GM06990 (cell line): Measurements from ENCODE around the gene SMIM32.

Source experiments
- DNase-seq: peaks from one replicate; pipeline ENCODE4 v3.0.0-alpha.2; 2011; ENCODE audit not compliant: insufficient read length; ENCODE audit errors: extremely low read depth
- H3K27me3 ChIP-seq: replicated peaks from 2 replicates; pipeline ENCODE4 v1.6.0; 2011; ENCODE audit warnings: low read length; ENCODE audit not compliant: control insufficient read depth, insufficient read depth
- H3K36me3 ChIP-seq: 2 replicates; pipeline ENCODE4 v1.5.1; 2011; ENCODE audit warnings: low read length; ENCODE audit not compliant: control insufficient read depth, insufficient read depth
- H3K4me3 ChIP-seq: replicated peaks from 2 replicates; pipeline ENCODE4 v1.5.1; 2011; ENCODE audit warnings: low read depth, mild to moderate bottlenecking, control low read depth, low read length
- TF ChIP-seq, protein P1 (sequence below): IDR thresholded peaks from 2 replicates; pipeline ENCODE4 v1.5.1; 2011; ENCODE audit warnings: low read length, control low read depth, mild to moderate bottlenecking, inconsistent platforms; ENCODE audit not compliant: insufficient read depth, poor library complexity, severe bottlenecking

SMIM32 gene

DNA sequence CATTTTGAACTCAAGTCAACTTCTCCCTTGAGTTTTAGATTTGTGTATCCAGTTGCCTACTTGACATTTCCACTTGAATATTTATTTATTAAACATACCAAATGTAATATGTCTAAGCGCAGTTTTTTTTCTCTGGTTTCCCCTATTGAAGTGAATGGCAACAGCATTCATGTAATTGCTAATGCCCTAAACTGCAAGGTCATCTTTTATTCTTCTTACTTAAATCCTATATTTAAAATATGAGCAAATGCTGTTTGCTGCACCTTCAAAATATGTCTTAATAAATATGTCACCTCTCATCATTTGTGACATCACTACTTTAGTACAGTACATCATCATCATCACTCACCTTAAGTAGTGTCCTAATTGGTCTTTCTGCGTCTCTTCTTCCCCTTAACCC, 37.9 kb downstream of the SMIM32 start:
- Histone ChIP-seq H3K4me3 (no peak overlapping the region), H3K36me3 (peaks cover 2% of the 10 kb centered on the region; the same call in 1 of the 2 replicates), H3K27me3 (no peaks in the 10 kb centered on the region)
- no peak for DNase-seq
- TF ChIP-seq, protein P1, sequence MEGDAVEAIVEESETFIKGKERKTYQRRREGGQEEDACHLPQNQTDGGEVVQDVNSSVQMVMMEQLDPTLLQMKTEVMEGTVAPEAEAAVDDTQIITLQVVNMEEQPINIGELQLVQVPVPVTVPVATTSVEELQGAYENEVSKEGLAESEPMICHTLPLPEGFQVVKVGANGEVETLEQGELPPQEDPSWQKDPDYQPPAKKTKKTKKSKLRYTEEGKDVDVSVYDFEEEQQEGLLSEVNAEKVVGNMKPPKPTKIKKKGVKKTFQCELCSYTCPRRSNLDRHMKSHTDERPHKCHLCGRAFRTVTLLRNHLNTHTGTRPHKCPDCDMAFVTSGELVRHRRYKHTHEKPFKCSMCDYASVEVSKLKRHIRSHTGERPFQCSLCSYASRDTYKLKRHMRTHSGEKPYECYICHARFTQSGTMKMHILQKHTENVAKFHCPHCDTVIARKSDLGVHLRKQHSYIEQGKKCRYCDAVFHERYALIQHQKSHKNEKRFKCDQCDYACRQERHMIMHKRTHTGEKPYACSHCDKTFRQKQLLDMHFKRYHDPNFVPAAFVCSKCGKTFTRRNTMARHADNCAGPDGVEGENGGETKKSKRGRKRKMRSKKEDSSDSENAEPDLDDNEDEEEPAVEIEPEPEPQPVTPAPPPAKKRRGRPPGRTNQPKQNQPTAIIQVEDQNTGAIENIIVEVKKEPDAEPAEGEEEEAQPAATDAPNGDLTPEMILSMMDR = no peak

DNA sequence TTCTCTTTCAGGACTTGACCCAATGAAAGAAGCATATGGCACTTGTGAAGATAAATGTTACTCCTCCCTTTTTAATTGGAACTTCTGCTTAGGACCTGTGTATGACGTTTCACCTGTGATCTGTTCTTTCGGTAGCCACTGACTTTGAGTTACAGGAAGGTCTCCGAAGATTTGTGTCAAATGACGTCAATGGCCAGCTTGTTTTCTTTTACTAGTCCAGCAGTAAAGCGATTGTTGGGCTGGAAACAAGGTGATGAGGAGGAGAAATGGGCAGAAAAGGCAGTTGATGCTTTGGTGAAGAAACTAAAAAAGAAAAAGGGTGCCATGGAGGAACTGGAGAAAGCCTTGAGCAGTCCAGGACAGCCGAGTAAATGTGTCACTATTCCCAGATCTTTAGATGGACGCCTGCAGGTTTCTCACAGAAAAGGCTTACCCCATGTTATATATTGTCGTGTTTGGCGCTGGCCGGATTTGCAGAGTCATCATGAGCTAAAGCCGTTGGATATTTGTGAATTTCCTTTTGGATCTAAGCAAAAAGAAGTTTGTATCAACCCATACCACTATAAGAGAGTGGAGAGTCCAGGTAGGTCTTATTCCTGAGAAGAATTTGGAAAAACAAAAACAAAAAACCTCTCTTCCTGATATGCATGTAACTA, 39.3 kb downstream of the SMIM32 start:
- TF ChIP-seq, protein P1 = no peak
- no peak for DNase-seq
- Histone ChIP-seq H3K27me3 (no peaks in the 10 kb centered on the region), H3K4me3 (no peak overlapping the region), H3K36me3 (peaks cover 2% of the 10 kb centered on the region; the same call in 1 of the 2 replicates)

DNA sequence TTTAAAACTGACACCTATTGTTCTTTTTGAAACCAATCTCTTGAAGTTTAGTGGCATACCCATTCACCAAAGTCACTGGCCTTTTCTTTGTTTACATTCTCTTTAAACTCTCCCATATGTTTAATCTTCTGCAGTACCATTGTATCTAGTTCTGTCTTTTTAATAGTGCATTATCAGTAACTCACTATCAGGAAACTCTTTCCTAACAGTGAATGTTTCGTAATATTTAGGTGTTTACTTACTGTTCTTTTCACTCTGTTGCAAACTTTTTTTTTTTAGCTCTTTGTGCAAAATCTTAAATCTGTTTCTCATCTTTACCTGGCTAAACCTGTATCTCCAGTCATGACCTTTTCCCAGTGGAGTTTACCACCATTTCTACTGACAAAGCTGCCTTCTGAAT, 43.1 kb downstream of the SMIM32 start:
- peaks cover 2% of the 10 kb centered on the region; the same call in 1 of the 2 replicates for H3K36me3 ChIP-seq

GRCh38 chr5:136147632-136148031, 45.3 kb downstream of the SMIM32 start:
- DNase-seq = no peak
- TF ChIP-seq, protein P1 = no peak
- Histone ChIP-seq H3K36me3 (no peaks in the 10 kb centered on the region), H3K4me3 (no peak overlapping the region), H3K27me3 (no peaks in the 10 kb centered on the region)

More for the DNA sequence above, 43.1 kb downstream of the SMIM32 start:
- no peak overlapping the region for H3K4me3 ChIP-seq
- TF ChIP-seq, protein P1 = no peak
- no peaks in the 10 kb centered on the region for H3K27me3 ChIP-seq
- DNase-seq = no peak

DNA sequence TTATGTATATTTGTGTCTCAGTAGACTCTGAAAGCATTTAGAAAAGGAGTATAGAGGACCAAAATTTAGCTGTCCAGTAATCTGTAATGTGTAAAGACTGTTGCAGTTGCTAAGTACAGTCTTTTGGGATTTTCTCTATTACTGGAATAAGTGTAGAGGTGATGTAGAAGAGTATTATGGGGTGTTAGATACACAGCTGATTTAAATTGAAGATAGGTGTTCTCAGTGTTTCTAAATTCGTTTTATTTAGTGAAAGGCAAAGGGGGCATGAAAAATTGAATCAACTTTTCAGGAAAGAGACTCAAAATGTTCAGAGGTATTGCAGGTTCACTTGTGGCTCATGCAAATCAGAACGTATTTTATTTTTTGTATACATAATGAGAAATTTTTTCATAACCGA, 46.8 kb downstream of the SMIM32 start:
- H3K36me3 ChIP-seq = no peaks in the 10 kb centered on the region
- H3K4me3 ChIP-seq = no peak overlapping the region
- H3K27me3 ChIP-seq = no peaks in the 10 kb centered on the region
- no peak for DNase-seq
- TF ChIP-seq, protein P1 = no peak

DNA sequence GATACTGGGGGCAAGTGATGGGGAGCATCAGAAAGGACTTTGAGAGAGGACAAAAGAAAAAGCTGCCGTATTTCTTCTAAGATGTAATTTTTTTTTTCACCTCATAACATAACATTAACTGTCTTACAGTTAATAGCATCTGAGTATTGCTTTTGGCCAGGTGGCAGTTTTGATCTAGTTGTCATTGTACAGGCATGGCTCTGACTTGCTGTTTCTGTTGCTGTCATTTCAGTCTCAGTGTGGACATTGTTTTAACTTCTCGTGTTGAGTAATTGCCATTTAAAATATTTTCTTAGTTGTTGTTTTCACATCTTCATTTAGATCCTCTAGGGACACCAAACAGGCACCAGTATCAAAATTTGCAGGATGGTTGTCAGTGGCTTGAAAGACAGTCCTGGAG, 47.9 kb downstream of the SMIM32 start:
- Histone ChIP-seq H3K36me3 (no peaks in the 10 kb centered on the region), H3K27me3 (no peaks in the 10 kb centered on the region), H3K4me3 (no peak overlapping the region)
- TF ChIP-seq, protein P1 = no peak
- no peak for DNase-seq
